GM12873 (cell line): ENCODE results near the gene COQ3.

ENCODE experiments used
- TF ChIP-seq, protein P1 (sequence below): IDR thresholded peaks from 2 replicates; pipeline ENCODE4 v1.5.1; 2012; ENCODE audit warnings: low read depth, mild to moderate bottlenecking, moderate library complexity, low read length, control low read depth; ENCODE audit not compliant: insufficient read depth; ENCODE audit errors: missing control alignments

Gene COQ3

DNA sequence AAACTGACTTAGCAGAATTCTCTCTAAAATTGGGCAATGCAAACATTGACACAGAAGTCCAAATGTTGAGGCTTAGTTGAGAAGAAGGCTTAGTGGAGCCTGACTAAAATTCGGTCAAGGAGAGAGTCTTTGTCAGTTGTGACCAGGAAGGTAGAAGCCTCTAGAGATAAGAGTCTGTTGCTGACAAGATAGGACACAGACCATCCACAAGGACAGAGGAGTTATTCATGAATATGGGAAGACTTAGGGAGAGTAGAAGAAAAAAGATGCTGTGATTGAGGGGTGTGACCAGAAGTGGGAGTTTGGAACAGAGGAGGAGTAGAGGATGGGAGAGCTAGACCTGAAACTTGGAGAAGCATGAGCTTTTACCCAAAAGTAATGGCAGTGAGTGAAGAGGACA is 37.4 kb downstream of the COQ3 start:
- TF ChIP-seq, protein P1, sequence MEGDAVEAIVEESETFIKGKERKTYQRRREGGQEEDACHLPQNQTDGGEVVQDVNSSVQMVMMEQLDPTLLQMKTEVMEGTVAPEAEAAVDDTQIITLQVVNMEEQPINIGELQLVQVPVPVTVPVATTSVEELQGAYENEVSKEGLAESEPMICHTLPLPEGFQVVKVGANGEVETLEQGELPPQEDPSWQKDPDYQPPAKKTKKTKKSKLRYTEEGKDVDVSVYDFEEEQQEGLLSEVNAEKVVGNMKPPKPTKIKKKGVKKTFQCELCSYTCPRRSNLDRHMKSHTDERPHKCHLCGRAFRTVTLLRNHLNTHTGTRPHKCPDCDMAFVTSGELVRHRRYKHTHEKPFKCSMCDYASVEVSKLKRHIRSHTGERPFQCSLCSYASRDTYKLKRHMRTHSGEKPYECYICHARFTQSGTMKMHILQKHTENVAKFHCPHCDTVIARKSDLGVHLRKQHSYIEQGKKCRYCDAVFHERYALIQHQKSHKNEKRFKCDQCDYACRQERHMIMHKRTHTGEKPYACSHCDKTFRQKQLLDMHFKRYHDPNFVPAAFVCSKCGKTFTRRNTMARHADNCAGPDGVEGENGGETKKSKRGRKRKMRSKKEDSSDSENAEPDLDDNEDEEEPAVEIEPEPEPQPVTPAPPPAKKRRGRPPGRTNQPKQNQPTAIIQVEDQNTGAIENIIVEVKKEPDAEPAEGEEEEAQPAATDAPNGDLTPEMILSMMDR: no peak

DNA sequence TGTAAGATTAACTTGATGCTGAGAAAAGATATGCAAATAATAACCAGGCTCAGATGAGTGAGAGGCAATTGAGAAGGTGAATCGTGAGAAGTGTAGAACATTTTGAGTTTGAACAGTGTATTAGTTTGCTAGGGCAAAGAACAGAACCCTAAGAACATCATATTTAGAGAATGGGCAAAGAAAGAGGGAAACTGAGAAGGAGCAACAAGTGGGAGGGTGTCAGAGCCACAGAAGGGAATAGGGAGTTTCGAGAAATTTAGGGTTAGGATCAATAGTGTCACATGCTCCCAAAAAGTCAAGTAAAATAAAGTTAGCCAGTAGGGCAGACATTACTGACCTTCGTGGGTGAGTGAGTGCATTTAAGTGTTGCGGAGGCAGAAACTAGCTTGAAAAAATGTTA is 39.0 kb downstream of the COQ3 start:
- TF ChIP-seq, protein P1: no peak

DNA sequence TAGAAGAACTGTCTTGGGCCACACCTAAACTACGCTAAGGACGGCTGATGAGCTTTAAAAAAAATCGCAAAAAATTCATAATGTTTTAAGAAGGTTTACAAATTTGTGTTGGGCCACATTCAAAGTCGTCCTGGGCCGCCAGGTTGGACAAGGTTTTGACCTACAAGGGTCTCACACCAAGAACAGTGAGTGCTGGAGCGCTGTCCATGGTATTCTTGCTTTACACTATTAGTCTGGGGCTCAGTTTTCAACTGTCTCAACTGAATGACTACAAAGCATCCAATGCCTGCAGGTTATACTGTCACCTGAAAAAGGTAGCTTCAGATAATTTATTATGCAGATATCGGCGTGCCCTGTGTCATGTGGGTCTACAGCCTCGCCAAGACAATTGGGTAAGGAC is 40.9 kb downstream of the COQ3 start:
- TF ChIP-seq, protein P1: no peak

DNA sequence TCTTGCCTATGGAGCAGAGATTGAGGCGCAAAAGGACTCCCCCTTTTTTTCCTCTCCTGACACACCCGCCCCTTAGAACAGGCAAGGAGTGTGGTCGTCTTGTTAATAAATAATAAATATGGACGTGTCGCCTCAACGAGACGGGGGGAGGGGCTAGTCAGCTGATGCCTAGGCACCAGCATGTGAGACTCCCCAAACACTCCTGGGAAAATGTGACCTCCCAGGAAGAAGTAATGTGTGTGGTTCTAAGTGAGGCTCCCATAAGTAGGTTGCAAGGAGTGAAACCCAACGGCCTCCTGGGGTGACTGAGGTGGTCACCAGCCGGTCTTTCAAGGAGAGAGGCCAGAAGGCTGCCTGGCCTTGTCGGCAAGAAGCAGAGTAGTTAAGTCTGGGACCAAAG is 43.4 kb downstream of the COQ3 start:
- TF ChIP-seq, protein P1: no peak

DNA sequence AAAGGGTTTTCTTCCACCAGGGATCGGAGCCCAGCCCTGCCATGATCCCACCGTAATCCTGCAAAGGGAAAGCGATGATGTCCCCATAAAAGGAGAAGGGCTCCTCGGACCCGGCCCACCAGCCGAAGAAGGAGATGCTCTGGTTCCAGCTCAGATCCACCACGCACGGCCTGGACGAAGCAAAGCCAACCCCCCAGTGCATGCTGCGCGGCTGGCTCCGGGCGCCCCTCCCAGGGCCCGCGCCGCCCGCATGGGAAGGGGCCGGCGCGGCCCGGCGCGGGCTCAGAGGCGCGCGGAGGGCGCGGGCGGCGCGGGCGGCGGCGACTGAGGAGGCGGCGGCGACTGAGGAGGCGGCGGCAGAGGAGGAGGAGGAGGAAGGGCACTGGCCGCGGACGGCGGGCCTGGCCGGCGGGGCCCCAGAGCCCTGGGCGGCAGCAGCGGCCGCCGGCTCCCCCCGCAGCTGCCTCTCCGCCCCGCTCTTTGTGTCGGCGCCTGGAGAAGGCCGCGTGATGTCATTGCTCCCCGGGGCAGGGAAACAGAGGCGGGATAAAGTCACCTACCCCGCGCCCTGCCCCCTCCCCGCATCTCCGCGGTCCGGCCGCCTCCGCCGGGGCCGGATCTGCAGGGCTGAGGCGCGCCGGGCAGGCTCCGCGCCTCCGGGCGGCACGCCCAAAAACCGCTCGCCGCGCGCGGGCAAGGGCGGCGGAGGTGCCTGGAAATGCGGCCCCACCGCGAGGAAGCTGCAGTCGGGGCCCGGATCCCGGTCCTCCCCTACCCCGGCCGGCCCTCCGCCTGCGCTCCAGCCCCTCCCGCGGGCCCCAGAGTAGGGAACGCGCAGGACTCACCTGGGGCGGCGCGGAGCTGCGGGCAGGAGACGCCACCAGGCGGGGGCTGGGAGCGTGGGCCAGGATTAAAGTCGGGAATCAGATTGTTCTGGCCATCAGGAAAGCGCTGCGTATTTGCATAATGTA is 44.5 kb downstream of the COQ3 start, which contains the start of gene FAXC:
TSS of gene FAXC (minus strand) at position 504 of the 971 bp plus-strand sequence. CDS start at position 202, 302 bp downstream.
- TF ChIP-seq, protein P1: no peak

DNA sequence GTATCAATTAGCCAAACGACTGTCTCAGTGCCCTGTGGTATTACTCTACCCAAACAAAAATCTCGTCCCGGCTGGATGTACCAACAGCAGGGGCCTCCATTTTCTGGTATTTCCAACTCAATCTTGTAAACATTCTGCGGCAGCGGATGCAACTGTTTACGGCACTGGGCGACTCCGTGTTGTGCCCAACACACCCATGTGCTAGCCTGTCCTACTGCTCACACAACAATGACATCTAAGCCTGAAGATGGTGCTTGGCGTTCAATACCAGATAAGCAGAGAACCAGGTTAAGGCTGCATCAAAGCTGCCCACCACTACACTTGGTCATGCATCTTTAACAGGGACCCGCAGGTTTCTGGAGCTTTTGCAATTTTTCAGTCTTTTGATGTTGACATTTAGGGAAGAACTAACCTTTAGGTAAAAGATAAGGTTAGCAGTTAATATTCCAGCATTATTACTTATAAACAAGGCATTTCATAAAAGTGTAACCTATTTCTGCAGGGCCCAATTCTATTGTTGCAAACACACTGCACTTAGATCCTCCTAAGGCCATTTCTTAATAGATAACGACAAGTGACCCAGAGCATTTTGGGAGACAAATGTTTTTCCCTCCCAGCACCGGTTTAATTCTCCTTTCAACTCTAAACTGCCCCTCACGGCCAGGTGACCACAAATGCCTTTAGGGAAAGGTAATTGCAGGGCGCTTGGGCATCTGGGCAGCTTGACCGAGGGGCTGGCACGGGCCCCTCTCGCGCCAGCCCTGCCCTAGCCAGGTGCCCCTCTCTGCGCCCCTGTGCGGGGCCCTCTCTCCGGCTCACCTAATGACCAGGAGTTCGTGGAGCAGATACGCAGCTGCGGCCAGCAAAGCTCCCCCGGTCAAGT is 45.5 kb downstream of the COQ3 start:
- TF ChIP-seq, protein P1: no peak

DNA sequence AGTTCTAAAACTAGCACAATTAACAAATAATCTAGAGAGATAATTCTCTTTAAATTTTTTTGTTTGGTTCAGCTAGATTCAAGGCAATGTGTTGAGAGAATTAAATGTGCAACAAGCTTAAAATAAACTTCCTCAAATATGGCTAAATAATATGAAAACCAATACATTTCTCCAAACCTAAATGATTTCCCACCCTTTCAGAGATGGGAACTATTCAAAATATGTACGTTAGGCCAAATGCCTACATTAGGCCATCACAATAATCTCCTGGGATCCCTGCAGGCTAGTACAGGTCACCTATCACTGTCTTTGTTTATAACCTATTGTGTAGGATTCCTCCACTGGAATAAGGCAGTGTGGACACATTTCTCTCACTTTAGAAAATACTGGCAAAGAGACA is 46.2 kb downstream of the COQ3 start:
- TF ChIP-seq, protein P1: no peak
